Measurements from ENCODE around the gene ASTE1. TPM values are rescaled to one million over a fixed set of nuclear protein-coding genes. Genes with fewer than 3 reads are reported as not detected.
"Not testable (repeated sequence)": the region's sequence is repeated elsewhere in the genome, so short reads cannot be mapped to it uniquely, and the experiment has no call there.

Gene ASTE1
- total RNA-seq (2014; rRNA removed; shearing (Covaris generic)), result 12.2 and 17.6 TPM in 2 replicates

GRCh38 chr3:131026321-131027151 is at the start of gene ASTE1, which contains the start of gene NEK11:
ASTE1 (minus strand) TSS chr3:131026825; CDS start chr3:131025306, 1,519 bp downstream.
NEK11 (plus strand) TSS chr3:131026877; CDS start chr3:131029709, 2,832 bp downstream.
- peak; percentile 93 for DNase-seq (ENCODE audit: low read depth)

- no peak for DNase-seq (ENCODE audit: low read depth)
Measured at GRCh38 chr3:131075632-131076328, 49.2 kb upstream of the ASTE1 start.

- peak; percentile 49 for DNase-seq (ENCODE audit: low read depth)
Measured at GRCh38 chr3:131072845-131073244, 46.2 kb upstream of the ASTE1 start.

- DNase-seq (ENCODE audit: low read depth), result peak; percentile 75
Measured at GRCh38 chr3:131072099-131072559, 45.5 kb upstream of the ASTE1 start.

GRCh38 chr3:131067983-131068382 is 41.4 kb upstream of the ASTE1 start:
- no peak for DNase-seq (ENCODE audit: low read depth)

- peak; percentile 24 for DNase-seq (ENCODE audit: low read depth)
Measured at GRCh38 chr3:131053043-131053859, 26.6 kb upstream of the ASTE1 start.

- no peak for DNase-seq (ENCODE audit: low read depth)
Measured at GRCh38 chr3:131050001-131050400, 23.4 kb upstream of the ASTE1 start.

- no peak for DNase-seq (ENCODE audit: low read depth)
Measured at GRCh38 chr3:131048030-131048429, 21.4 kb upstream of the ASTE1 start.

- no peak for DNase-seq (ENCODE audit: low read depth)
Measured at GRCh38 chr3:131047582-131047981, 21.0 kb upstream of the ASTE1 start.

GRCh38 chr3:131042271-131042985 is 15.8 kb upstream of the ASTE1 start:
- DNase-seq (ENCODE audit: low read depth), result not testable (repeated sequence)

- no peak for DNase-seq (ENCODE audit: low read depth)
Measured at GRCh38 chr3:131038326-131038725, 11.7 kb upstream of the ASTE1 start.

- peak; percentile 79 for DNase-seq (ENCODE audit: low read depth)
Measured at GRCh38 chr3:131036986-131037385, 10.4 kb upstream of the ASTE1 start.

- peak; percentile 83 for DNase-seq (ENCODE audit: low read depth)
Measured at GRCh38 chr3:131036200-131036816, 9.7 kb upstream of the ASTE1 start.

- peak; percentile 44 for DNase-seq (ENCODE audit: low read depth)
Measured at GRCh38 chr3:131033480-131034080, 7.0 kb upstream of the ASTE1 start.

- DNase-seq (ENCODE audit: low read depth), result no peak
Measured at GRCh38 chr3:131031660-131032059, 5.0 kb upstream of the ASTE1 start.

GRCh38 chr3:131028844-131029243 is 2.2 kb upstream of the ASTE1 start:
- no peak for DNase-seq (ENCODE audit: low read depth)

GRCh38 chr3:131025539-131025938 is 1.1 kb downstream of the ASTE1 start:
- no peak for DNase-seq (ENCODE audit: low read depth)

- DNase-seq (ENCODE audit: low read depth), result no peak
Measured at GRCh38 chr3:131020122-131020693, 6.4 kb downstream of the ASTE1 start.

- no peak for DNase-seq (ENCODE audit: low read depth)
Measured at GRCh38 chr3:131018970-131019369, 7.7 kb downstream of the ASTE1 start.

- no peak for DNase-seq (ENCODE audit: low read depth)
Measured at GRCh38 chr3:131009698-131010097, 16.9 kb downstream of the ASTE1 start.

Data from M059J (cell line).